Gastroesophageal sphincter (tissue), 4 donors: ENCODE measurements around the gene NEUROD2. TPM values are rescaled to one million over a fixed set of nuclear protein-coding genes. Genes with fewer than 3 reads are reported as not detected.

Experiments
- ATAC-seq: fragments of 150-250 bp; one replicate; pipeline ENCODE4 v1.9.1; 2016; ENCODE audit warnings: mild to moderate bottlenecking, moderate library complexity
- H3K27ac ChIP-seq, 4 donors: fragments of 200-600 bp; sonication (generic) in 3 of 4; 1 replicate in 3 of 4; 2 replicates in 1 of 4; pipeline ENCODE4 v1.5.1; 2016 to 2019
- H3K27me3 ChIP-seq: fragments of 200-600 bp; sonication (generic); one replicate; pipeline ENCODE4 v1.5.1; 2019
- H3K36me3 ChIP-seq, 2 donors: fragments of 200-600 bp; sonication (generic); one replicate each; pipeline ENCODE4 v1.5.1; 2019; ENCODE audit warnings: control low read depth in 1 of 2
- H3K4me1 ChIP-seq, 3 donors: fragments of 200-600 bp; sonication (generic); 1 replicate in 2 of 3; 2 replicates in 1 of 3; pipeline ENCODE4 v1.5.1; 2016 to 2019; ENCODE audit warnings: control low read depth in 2 of 3
- H3K4me3 ChIP-seq, 2 donors: fragments of 200-600 bp; sonication (generic); one replicate each; pipeline ENCODE4 v1.5.1; 2019; ENCODE audit warnings: mild to moderate bottlenecking in 1 of 2, moderate library complexity in 1 of 2
- H3K9me3 ChIP-seq, 3 donors: fragments of 200-600 bp; sonication (generic); one replicate each; pipeline ENCODE4 v1.5.1; 2017 to 2019; ENCODE audit warnings: control low read depth in 2 of 3
- EP300 ChIP-seq: sonication (generic); formaldehyde crosslinking; IDR thresholded peaks from one replicate; pipeline ENCODE4 v1.6.1; 2017; ENCODE audit warnings: antibody characterized with exemption, mild to moderate bottlenecking
- POLR2A ChIP-seq, 2 donors: fragments of 450-650 bp; IDR thresholded peaks; one replicate each; pipeline ENCODE4 v1.6.1; 2017; ENCODE audit warnings: antibody characterized with exemption in 2 of 2, mild to moderate bottlenecking in 2 of 2, moderate library complexity in 1 of 2
- POLR2AphosphoS5 ChIP-seq: sonication (generic); formaldehyde crosslinking; IDR thresholded peaks from one replicate; pipeline ENCODE4 v1.6.1; 2017; ENCODE audit warnings: antibody characterized with exemption
- WGBS, 2 donors: methylation state at CpG; one replicate each; pipeline ENCODE4 v1.1.5; 2018; ENCODE audit warnings: low coverage in 1 of 2; 5-methylcytosine and 5-hydroxymethylcytosine counted together
- total RNA-seq, 4 donors: library from RNA; depleted of rRNA; stranded (reverse); fragments of >200 nt; gene quantifications; one replicate each; pipeline ENCODE4 v1.1.0, GENCODE V29; 2016
- TF ChIP-seq, protein P1 (sequence below), 4 experiments: fragments of 200-600 bp in 2 of 4; fragments of 450-650 bp in 2 of 4; sonication (generic) in 1 of 4; IDR thresholded peaks; one replicate each; pipeline ENCODE4 v1.5.1; 2017 to 2019; ENCODE audit warnings: antibody characterized with exemption in 4 of 4, mild to moderate bottlenecking in 2 of 4, moderate library complexity in 2 of 4

Gene NEUROD2
- total RNA-seq, 4 donors from 2014 or later = not detected

GRCh38 chr17:39608142-39608981 lies 642 bp upstream of the NEUROD2 start:
- ATAC-seq = no peak
- H3K4me3 ChIP-seq = no peak overlapping the region
- H3K27me3 ChIP-seq = peaks cover 92% of the 10 kb centered on the region
- no peaks in the 10 kb centered on the region for H3K9me3 ChIP-seq
- H3K27ac ChIP-seq = no peak overlapping the region
- peaks cover 0 to 46% (median 22%) of the 10 kb centered on the region in 3 donors for H3K4me1 ChIP-seq
- H3K36me3 ChIP-seq = no peaks in the 10 kb centered on the region
- WGBS, 2 donors = 0 to 46% methylated on average over 1 to 3 of the region's 15 CpGs
- TF ChIP-seq POLR2A (IDR thresholded peaks at IDR 0.05) (no peak), POLR2AphosphoS5 (no peak), EP300 (no peak)
- TF ChIP-seq, protein P1, sequence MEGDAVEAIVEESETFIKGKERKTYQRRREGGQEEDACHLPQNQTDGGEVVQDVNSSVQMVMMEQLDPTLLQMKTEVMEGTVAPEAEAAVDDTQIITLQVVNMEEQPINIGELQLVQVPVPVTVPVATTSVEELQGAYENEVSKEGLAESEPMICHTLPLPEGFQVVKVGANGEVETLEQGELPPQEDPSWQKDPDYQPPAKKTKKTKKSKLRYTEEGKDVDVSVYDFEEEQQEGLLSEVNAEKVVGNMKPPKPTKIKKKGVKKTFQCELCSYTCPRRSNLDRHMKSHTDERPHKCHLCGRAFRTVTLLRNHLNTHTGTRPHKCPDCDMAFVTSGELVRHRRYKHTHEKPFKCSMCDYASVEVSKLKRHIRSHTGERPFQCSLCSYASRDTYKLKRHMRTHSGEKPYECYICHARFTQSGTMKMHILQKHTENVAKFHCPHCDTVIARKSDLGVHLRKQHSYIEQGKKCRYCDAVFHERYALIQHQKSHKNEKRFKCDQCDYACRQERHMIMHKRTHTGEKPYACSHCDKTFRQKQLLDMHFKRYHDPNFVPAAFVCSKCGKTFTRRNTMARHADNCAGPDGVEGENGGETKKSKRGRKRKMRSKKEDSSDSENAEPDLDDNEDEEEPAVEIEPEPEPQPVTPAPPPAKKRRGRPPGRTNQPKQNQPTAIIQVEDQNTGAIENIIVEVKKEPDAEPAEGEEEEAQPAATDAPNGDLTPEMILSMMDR (IDR thresholded peaks at IDR 0.05) = no peak

DNA sequence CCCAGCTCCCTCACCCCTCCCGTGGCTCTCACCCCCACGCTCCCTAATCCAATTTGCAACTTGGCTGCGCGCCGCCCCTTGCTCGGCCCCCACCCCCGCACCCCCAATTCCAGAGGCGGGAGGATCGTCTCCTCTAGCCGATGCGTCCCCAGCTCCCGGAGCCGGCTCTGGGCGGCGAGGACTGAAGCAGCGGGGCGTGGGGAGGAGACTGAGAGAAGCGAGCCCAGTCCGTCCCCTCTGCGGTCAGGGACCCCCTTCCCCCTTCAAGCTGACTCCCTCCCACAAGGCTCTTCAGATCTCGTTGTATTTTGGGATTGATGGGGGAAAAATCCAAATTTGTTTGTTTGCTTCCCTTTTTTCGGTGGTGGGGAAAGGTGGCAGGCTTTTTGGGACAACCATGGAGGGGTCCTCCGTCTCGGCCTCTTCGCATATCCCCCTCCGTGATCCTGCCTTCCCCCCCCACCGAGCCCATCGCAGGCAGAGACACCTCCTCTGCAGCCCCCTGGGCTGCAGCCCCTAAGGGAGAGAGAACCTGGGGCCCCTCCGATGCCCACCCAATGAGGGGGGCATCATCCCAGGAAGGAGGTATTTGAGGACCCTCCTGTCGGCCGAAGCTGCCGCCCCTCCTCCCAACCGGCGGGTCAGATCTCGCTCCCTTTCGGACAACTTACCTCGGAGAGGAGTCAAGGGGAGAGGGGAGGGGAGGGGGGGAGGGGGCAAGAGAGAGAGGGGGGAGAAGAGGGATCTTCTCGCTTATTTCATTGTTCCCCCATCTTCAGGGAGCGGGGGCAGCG lies 466 bp downstream of the NEUROD2 start:
- ATAC-seq = no peak
- 0% methylated on average over 3 of the region's 40 CpGs; no CpG with 5 or more reads in 1 of the 2 donors for WGBS, 2 donors
- H3K36me3 ChIP-seq = no peaks in the 10 kb centered on the region
- no peaks in the 10 kb centered on the region for H3K9me3 ChIP-seq
- H3K4me3 ChIP-seq = peak overlapping the region in 1 of 2 donors; percentile 34
- H3K27me3 ChIP-seq = peaks cover 92% of the 10 kb centered on the region
- peaks cover 0 to 46% (median 22%) of the 10 kb centered on the region in 3 donors for H3K4me1 ChIP-seq
- no peak overlapping the region for H3K27ac ChIP-seq
- TF ChIP-seq EP300 (no peak), POLR2AphosphoS5 (no peak), POLR2A (IDR thresholded peaks at IDR 0.05) (no peak)
- TF ChIP-seq, protein P1 (IDR thresholded peaks at IDR 0.05) = no peak

- TF ChIP-seq POLR2A (IDR thresholded peaks at IDR 0.05) (no peak), POLR2AphosphoS5 (no peak), EP300 (no peak)
- TF ChIP-seq, protein P1 (IDR thresholded peaks at IDR 0.05) = no peak
- Histone ChIP-seq H3K36me3 (no peaks in the 10 kb centered on the region), H3K4me3 (peak overlapping the region in 1 of 2 donors; percentile 34), H3K4me1 (peaks cover 0 to 46% (median 22%) of the 10 kb centered on the region in 3 donors), H3K27ac (no peak overlapping the region), H3K27me3 (peaks cover 92% of the 10 kb centered on the region), H3K9me3 (no peaks in the 10 kb centered on the region)
- no CpG with 5 or more reads among the region's 66 CpGs for WGBS, 2 donors
- peak; percentile 10 for ATAC-seq
Observed at GRCh38 chr17:39606434-39607056, 1.2 kb downstream of the NEUROD2 start.

GRCh38 chr17:39605492-39606433 lies 2.0 kb downstream of the NEUROD2 start:
- Histone ChIP-seq H3K4me3 (peak overlapping the region in 1 of 2 donors; percentile 34), H3K4me1 (peaks cover 0 to 46% (median 22%) of the 10 kb centered on the region in 3 donors), H3K27me3 (peaks cover 93% of the 10 kb centered on the region), H3K36me3 (no peaks in the 10 kb centered on the region), H3K27ac (no peak overlapping the region), H3K9me3 (no peaks in the 10 kb centered on the region)
- 2% methylated on average over 26 of the region's 102 CpGs; no CpG with 5 or more reads in 1 of the 2 donors for WGBS, 2 donors
- ATAC-seq = no peak
- TF ChIP-seq POLR2AphosphoS5 = no peak
- TF ChIP-seq, protein P1 (IDR thresholded peaks at IDR 0.05) = no peak
- no peak for TF ChIP-seq POLR2A (IDR thresholded peaks at IDR 0.05)
- TF ChIP-seq EP300 = no peak
